HepG2 (cell line): ENCODE data around the gene CILP2. TPM values are rescaled to one million over a fixed set of nuclear protein-coding genes. Genes with fewer than 3 reads are reported as not detected.

ENCODE experiments used
- ASH2L ChIP-seq: fragments of 300-600, 200-600 bp; sonication (generic); IDR thresholded peaks from 2 replicates; pipeline ENCODE4 v1.7.0; 2017; ENCODE audit warnings: low read depth, mild to moderate bottlenecking, moderate library complexity, mixed read lengths, low read length; ENCODE audit not compliant: insufficient read length
- EEA1 ChIP-seq: sonication (generic); formaldehyde crosslinking; IDR thresholded peaks from 2 replicates; pipeline ENCODE4 v1.5.1; 2020; ENCODE audit warnings: mild to moderate bottlenecking, missing genetic modification reagents, borderline replicate concordance
- GABPB1 ChIP-seq: IDR thresholded peaks from 2 replicates; pipeline ENCODE4 v1.6.1; 2016; ENCODE audit warnings: mild to moderate bottlenecking, missing genetic modification reagents, moderate library complexity, missing compliant biosample characterization
- HDAC1 ChIP-seq: sonication (generic); formaldehyde crosslinking; IDR thresholded peaks from 2 replicates; pipeline ENCODE4 v1.5.1; 2020; ENCODE audit warnings: mild to moderate bottlenecking, missing genetic modification reagents
- IRF2 ChIP-seq: IDR thresholded peaks from 2 replicates; pipeline ENCODE4 v1.6.1; 2018; ENCODE audit warnings: missing genetic modification reagents, missing compliant biosample characterization
- NFYB ChIP-seq: sonication (generic); formaldehyde crosslinking; IDR thresholded peaks from 2 replicates; pipeline ENCODE4 v1.4.0; 2020; ENCODE audit warnings: missing genetic modification reagents
- RFXANK ChIP-seq: IDR thresholded peaks from 2 replicates; pipeline ENCODE4 v1.6.1; 2016
- SP5 ChIP-seq: IDR thresholded peaks from 2 replicates; pipeline ENCODE4 v1.6.1; 2016; ENCODE audit warnings: low read depth, borderline replicate concordance
- TBX2 ChIP-seq: sonication (generic); formaldehyde crosslinking; IDR thresholded peaks from 2 replicates; pipeline ENCODE4 v1.5.0; 2020; ENCODE audit warnings: missing genetic modification reagents, mild to moderate bottlenecking, borderline replicate concordance
- TMF1 ChIP-seq: sonication (generic); formaldehyde crosslinking; IDR thresholded peaks from 2 replicates; pipeline ENCODE4 v1.8.1; 2022; ENCODE audit warnings: low read depth, missing genetic modification reagents
- ZBTB38 ChIP-seq: sonication (generic); formaldehyde crosslinking; IDR thresholded peaks from 2 replicates; pipeline ENCODE4 v1.5.1; 2020; ENCODE audit warnings: mild to moderate bottlenecking, missing genetic modification reagents
- ZNF264 ChIP-seq: sonication (generic); formaldehyde crosslinking; IDR thresholded peaks from 2 replicates; pipeline ENCODE4 v1.4.0; 2020; ENCODE audit warnings: missing genetic modification reagents
- ZNF496 ChIP-seq: sonication (generic); formaldehyde crosslinking; IDR thresholded peaks from 2 replicates; pipeline ENCODE4 v1.8.1; 2023; ENCODE audit warnings: mild to moderate bottlenecking, moderate library complexity, missing genetic modification reagents; ENCODE audit not compliant: insufficient replicate concordance
- ZNF552 ChIP-seq: sonication (generic); formaldehyde crosslinking; IDR thresholded peaks from 2 replicates; pipeline ENCODE4 v1.9.0; 2022; ENCODE audit warnings: missing genetic modification reagents, mild to moderate bottlenecking, borderline replicate concordance
- polyA plus RNA-seq, 8 experiments: library from polyadenylated mRNA; depleted of rRNA in 3 of 8; stranded (reverse) in 7 of 8; unstranded in 1 of 8; fragments of >200 nt; fragmentation: Illumina TruSeq in 4 of 8; extraction: Trizol in 4 of 8; gene quantifications; 2 replicates each; pipeline versions ENCODE4 v1.2.1 to v1.2.3, GENCODE V29; 2011 to 2016; ENCODE audit warnings: low read depth in 4 of 8, missing spikeins in 1 of 8, mixed read lengths in 1 of 8; ENCODE audit not compliant: insufficient read depth in 1 of 8
- total RNA-seq, 5 experiments: library from RNA; depleted of rRNA; stranded (reverse); fragments of >200 nt; fragmentation: Illumina TruSeq; extraction: Trizol; gene quantifications; 2 replicates each; pipeline ENCODE4 v1.2.3, GENCODE V29; 2016; ENCODE audit warnings: low read depth in 1 of 5
- TF ChIP-seq, protein P1 (sequence below): sonication (generic); formaldehyde crosslinking; IDR thresholded peaks from 2 replicates; pipeline ENCODE4 v1.9.0; 2021; ENCODE audit warnings: missing genetic modification reagents, borderline replicate concordance
- TF ChIP-seq, protein P2 (sequence below): sonication (generic); formaldehyde crosslinking; IDR thresholded peaks from 2 replicates; pipeline ENCODE4 v1.4.0; 2020; ENCODE audit warnings: missing genetic modification reagents, mild to moderate bottlenecking, borderline replicate concordance
- TF ChIP-seq, protein P3 (sequence below): sonication (generic); formaldehyde crosslinking; IDR thresholded peaks from 2 replicates; pipeline ENCODE4 v1.4.0; 2020; ENCODE audit warnings: low read depth, mild to moderate bottlenecking, missing genetic modification reagents
- TF ChIP-seq, protein P4 (sequence below): sonication (generic); formaldehyde crosslinking; IDR thresholded peaks from 2 replicates; pipeline ENCODE4 v1.4.0; 2020; ENCODE audit warnings: missing genetic modification reagents, borderline replicate concordance
- TF ChIP-seq, protein P5 (sequence below): sonication (generic); formaldehyde crosslinking; IDR thresholded peaks from 2 replicates; pipeline ENCODE4 v1.5.1; 2020; ENCODE audit warnings: mild to moderate bottlenecking, missing genetic modification reagents, moderate library complexity

The CILP2 gene
- total and polyA plus RNA-seq, 2 of the 13 experiments (the other 11 are each of a cell fraction or from before 2014, with no cell fraction given): 0.09 to 0.37 TPM

DNA sequence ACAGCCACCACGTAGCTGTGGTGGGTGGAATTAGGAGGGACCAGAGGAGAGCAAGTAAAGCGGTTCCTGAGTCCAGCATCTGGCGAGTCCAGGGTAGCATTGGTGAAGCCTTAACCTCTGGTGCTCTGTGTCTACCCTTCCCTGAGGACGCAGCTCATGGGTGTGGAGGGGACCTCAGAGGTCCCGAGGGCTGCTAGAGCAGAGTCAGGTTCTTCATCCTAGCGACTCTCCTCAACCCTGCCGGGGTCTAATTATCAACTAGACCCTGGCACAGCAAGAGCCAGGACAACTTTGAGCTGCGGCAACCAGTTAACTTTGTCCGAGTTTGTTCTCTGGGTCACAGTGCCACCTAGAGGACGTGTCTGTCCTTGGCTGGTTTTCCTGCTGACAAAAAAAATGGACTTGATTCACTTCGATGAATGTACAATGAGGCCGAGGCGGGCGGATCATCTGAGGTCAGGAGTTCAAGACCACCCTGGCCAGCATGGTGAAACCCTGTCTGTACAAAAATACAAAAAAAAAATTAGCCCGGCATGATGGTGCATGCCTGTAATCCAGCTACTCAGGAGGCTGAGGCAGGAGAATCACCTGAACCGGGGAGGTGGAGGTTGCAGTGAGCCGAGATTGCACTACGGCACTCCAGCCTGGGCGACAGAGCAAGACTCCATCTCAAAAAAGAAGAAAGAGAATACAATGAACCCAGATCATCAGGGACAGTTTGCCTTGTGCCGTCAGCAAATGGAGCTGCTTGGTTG lies 47.7 kb upstream of the CILP2 start (continued):
- TF ChIP-seq, protein P1, sequence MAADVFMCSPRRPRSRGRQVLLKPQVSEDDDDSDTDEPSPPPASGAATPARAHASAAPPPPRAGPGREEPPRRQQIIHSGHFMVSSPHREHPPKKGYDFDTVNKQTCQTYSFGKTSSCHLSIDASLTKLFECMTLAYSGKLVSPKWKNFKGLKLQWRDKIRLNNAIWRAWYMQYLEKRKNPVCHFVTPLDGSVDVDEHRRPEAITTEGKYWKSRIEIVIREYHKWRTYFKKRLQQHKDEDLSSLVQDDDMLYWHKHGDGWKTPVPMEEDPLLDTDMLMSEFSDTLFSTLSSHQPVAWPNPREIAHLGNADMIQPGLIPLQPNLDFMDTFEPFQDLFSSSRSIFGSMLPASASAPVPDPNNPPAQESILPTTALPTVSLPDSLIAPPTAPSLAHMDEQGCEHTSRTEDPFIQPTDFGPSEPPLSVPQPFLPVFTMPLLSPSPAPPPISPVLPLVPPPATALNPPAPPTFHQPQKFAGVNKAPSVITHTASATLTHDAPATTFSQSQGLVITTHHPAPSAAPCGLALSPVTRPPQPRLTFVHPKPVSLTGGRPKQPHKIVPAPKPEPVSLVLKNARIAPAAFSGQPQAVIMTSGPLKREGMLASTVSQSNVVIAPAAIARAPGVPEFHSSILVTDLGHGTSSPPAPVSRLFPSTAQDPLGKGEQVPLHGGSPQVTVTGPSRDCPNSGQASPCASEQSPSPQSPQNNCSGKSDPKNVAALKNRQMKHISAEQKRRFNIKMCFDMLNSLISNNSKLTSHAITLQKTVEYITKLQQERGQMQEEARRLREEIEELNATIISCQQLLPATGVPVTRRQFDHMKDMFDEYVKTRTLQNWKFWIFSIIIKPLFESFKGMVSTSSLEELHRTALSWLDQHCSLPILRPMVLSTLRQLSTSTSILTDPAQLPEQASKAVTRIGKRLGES (CRISPR knock-in tag): no peak
- TF ChIP-seq GABPB1 (CRISPR knock-in tag) (peak; percentile 19; the same call in 1 of the 2 replicates), RFXANK (CRISPR knock-in tag) (no peak), ASH2L (no peak), EEA1 (CRISPR knock-in tag) (no peak), ZNF552 (no peak), TMF1 (no peak), SP5 (CRISPR knock-in tag) (no peak), ZBTB38 (CRISPR knock-in tag) (no peak), HDAC1 (no peak), ZNF264 (CRISPR knock-in tag) (no peak), IRF2 (CRISPR knock-in tag) (no peak), NFYB (CRISPR knock-in tag) (no peak), TBX2 (CRISPR knock-in tag) (no peak), ZNF496 (CRISPR knock-in tag) (no peak)
- TF ChIP-seq, protein P2, sequence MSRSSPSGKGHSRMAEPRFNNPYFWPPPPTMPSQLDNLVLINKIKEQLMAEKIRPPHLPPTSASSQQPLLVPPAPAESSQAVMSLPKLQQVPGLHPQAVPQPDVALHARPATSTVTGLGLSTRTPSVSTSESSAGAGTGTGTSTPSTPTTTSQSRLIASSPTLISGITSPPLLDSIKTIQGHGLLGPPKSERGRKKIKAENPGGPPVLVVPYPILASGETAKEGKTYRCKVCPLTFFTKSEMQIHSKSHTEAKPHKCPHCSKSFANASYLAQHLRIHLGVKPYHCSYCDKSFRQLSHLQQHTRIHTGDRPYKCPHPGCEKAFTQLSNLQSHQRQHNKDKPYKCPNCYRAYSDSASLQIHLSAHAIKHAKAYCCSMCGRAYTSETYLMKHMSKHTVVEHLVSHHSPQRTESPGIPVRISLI (CRISPR knock-in tag): peak; percentile 78; the same call in 1 of the 2 replicates
- TF ChIP-seq, protein P3, sequence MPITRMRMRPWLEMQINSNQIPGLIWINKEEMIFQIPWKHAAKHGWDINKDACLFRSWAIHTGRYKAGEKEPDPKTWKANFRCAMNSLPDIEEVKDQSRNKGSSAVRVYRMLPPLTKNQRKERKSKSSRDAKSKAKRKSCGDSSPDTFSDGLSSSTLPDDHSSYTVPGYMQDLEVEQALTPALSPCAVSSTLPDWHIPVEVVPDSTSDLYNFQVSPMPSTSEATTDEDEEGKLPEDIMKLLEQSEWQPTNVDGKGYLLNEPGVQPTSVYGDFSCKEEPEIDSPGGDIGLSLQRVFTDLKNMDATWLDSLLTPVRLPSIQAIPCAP (CRISPR knock-in tag): no peak
- TF ChIP-seq, protein P4, sequence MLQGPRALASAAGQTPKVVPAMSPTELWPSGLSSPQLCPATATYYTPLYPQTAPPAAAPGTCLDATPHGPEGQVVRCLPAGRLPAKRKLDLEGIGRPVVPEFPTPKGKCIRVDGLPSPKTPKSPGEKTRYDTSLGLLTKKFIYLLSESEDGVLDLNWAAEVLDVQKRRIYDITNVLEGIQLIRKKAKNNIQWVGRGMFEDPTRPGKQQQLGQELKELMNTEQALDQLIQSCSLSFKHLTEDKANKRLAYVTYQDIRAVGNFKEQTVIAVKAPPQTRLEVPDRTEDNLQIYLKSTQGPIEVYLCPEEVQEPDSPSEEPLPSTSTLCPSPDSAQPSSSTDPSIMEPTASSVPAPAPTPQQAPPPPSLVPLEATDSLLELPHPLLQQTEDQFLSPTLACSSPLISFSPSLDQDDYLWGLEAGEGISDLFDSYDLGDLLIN (CRISPR knock-in tag): no peak
- TF ChIP-seq, protein P5, sequence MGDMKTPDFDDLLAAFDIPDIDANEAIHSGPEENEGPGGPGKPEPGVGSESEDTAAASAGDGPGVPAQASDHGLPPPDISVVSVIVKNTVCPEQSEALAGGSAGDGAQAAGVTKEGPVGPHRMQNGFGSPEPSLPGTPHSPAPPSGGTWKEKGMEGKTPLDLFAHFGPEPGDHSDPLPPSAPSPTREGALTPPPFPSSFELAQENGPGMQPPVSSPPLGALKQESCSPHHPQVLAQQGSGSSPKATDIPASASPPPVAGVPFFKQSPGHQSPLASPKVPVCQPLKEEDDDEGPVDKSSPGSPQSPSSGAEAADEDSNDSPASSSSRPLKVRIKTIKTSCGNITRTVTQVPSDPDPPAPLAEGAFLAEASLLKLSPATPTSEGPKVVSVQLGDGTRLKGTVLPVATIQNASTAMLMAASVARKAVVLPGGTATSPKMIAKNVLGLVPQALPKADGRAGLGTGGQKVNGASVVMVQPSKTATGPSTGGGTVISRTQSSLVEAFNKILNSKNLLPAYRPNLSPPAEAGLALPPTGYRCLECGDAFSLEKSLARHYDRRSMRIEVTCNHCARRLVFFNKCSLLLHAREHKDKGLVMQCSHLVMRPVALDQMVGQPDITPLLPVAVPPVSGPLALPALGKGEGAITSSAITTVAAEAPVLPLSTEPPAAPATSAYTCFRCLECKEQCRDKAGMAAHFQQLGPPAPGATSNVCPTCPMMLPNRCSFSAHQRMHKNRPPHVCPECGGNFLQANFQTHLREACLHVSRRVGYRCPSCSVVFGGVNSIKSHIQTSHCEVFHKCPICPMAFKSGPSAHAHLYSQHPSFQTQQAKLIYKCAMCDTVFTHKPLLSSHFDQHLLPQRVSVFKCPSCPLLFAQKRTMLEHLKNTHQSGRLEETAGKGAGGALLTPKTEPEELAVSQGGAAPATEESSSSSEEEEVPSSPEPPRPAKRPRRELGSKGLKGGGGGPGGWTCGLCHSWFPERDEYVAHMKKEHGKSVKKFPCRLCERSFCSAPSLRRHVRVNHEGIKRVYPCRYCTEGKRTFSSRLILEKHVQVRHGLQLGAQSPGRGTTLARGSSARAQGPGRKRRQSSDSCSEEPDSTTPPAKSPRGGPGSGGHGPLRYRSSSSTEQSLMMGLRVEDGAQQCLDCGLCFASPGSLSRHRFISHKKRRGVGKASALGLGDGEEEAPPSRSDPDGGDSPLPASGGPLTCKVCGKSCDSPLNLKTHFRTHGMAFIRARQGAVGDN: no peak
